Measurements from ENCODE around the gene CDH23. TPM values are rescaled to one million over a fixed set of nuclear protein-coding genes. Genes with fewer than 3 reads are reported as not detected.

The CDH23 gene
- total and polyA plus RNA-seq, 2 donors from 2014 or later: 1.1 to 6.4 TPM

DNA sequence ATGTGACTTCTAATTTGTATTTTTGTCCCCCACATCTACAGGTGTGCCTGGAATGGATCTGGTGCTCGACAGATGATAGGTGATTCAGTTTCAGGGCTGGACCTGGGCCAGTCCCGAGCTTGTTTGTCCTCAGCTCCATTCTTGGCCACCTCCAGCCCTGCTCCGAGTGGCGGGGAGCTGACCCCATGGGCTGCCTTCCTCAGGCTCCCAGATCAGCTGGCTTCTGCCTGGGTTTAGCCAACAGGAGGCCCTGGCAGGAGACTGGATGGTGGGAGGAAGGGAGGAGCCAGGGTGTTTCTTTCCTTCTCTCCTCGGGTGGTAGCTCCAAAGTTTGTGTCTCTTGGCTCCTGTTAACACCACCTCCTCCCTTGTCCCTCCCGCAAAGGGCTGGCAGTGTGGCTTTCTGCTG lies 75.2 kb downstream of the CDH23 start:
- Histone ChIP-seq H3K9ac (ENCODE audit: low read length in 3 of 3) (no peak overlapping the region), H3K4me1 (ENCODE audit: control insufficient read depth in 2 of 3, insufficient read depth in 2 of 3, low read depth in 1 of 3, low read length in 3 of 3) (peaks cover 0 to 8% (median 0%) of the 10 kb centered on the region in 3 donors), H3K36me3 (ENCODE audit: control insufficient read depth in 2 of 3, insufficient read depth in 3 of 3, low read length in 3 of 3) (no peaks in the 10 kb centered on the region), H3K9me3 (ENCODE audit: control insufficient read depth in 2 of 3, insufficient read depth in 1 of 3, low read length in 3 of 3) (no peaks in the 10 kb centered on the region), H3K27me3 (ENCODE audit: control insufficient read depth, insufficient read depth, low read length) (no peaks in the 10 kb centered on the region), H3K27ac (ENCODE audit: low read depth in 2 of 2, low read length in 2 of 2) (no peak overlapping the region), H3K4me3 (ENCODE audit: low read length in 3 of 3) (no peak overlapping the region)
- TF ChIP-seq, protein P1, sequence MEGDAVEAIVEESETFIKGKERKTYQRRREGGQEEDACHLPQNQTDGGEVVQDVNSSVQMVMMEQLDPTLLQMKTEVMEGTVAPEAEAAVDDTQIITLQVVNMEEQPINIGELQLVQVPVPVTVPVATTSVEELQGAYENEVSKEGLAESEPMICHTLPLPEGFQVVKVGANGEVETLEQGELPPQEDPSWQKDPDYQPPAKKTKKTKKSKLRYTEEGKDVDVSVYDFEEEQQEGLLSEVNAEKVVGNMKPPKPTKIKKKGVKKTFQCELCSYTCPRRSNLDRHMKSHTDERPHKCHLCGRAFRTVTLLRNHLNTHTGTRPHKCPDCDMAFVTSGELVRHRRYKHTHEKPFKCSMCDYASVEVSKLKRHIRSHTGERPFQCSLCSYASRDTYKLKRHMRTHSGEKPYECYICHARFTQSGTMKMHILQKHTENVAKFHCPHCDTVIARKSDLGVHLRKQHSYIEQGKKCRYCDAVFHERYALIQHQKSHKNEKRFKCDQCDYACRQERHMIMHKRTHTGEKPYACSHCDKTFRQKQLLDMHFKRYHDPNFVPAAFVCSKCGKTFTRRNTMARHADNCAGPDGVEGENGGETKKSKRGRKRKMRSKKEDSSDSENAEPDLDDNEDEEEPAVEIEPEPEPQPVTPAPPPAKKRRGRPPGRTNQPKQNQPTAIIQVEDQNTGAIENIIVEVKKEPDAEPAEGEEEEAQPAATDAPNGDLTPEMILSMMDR (IDR thresholded peaks at IDR 0.05; ENCODE audit: borderline replicate concordance, extremely low read depth, insufficient read depth): no peak
- DNase-seq (no peak), FAIRE-seq (no peak)
- intact Hi-C loops (cut with DNase I): no loop called here

DNA sequence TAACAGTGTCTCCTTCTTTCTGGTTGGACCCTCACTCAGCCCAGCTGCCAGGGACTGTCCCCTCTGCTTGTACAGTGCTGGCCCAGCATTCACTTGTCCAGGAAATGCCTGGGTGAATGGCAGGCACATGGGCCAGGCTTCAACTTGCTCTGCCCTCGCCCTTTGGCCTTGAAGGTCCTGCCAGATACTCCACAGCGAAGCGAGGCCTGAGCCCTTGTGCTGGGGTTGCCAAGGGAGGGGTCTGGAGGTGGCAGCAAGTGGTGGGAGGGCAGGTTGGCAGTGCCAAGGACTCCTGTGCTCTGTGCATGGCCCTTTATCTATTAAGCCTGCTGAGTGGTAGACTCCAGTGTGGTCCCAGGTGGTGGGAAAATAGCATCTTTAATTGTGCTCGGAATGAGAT lies 75.7 kb downstream of the CDH23 start:
- Histone ChIP-seq H3K4me3 (ENCODE audit: low read length in 3 of 3) (no peak overlapping the region), H3K9me3 (ENCODE audit: control insufficient read depth in 2 of 3, insufficient read depth in 1 of 3, low read length in 3 of 3) (no peaks in the 10 kb centered on the region), H3K36me3 (ENCODE audit: control insufficient read depth in 2 of 3, insufficient read depth in 3 of 3, low read length in 3 of 3) (no peaks in the 10 kb centered on the region), H3K4me1 (ENCODE audit: control insufficient read depth in 2 of 3, insufficient read depth in 2 of 3, low read depth in 1 of 3, low read length in 3 of 3) (peaks cover 0 to 8% (median 0%) of the 10 kb centered on the region in 3 donors), H3K27ac (ENCODE audit: low read depth in 2 of 2, low read length in 2 of 2) (no peak overlapping the region), H3K9ac (ENCODE audit: low read length in 3 of 3) (no peak overlapping the region), H3K27me3 (ENCODE audit: control insufficient read depth, insufficient read depth, low read length) (no peaks in the 10 kb centered on the region)
- intact Hi-C loops (cut with DNase I): no loop called here
- no peak for DNase-seq
- TF ChIP-seq, protein P1 (IDR thresholded peaks at IDR 0.05; ENCODE audit: borderline replicate concordance, extremely low read depth, insufficient read depth): no peak
- FAIRE-seq: no peak

DNA sequence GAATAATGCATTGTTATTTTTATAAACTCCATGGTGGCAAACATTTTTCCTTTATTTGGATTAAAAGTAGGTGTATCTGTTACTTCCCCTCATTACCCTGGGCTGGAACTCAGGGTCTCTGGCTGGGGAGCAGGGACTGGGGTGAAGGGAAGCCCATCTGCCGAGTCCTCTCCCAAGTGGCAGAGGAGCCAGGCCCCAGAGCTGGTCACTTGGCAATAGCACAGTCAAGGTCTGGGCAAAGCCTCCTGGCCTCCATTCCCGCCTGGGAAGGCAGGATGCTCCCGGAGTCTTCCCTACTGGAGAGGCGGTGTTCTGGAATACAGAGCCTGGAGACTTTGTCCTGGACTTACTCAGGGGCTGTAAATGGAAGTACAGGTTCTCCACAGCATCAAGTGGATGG lies 76.2 kb downstream of the CDH23 start:
- TF ChIP-seq, protein P1 (IDR thresholded peaks at IDR 0.05; ENCODE audit: borderline replicate concordance, extremely low read depth, insufficient read depth): no peak
- H3K4me1 ChIP-seq (ENCODE audit: control insufficient read depth in 2 of 3, insufficient read depth in 2 of 3, low read depth in 1 of 3, low read length in 3 of 3): peaks cover 0 to 8% (median 0%) of the 10 kb centered on the region in 3 donors
- H3K36me3 ChIP-seq (ENCODE audit: control insufficient read depth in 2 of 3, insufficient read depth in 3 of 3, low read length in 3 of 3): no peaks in the 10 kb centered on the region
- no peaks in the 10 kb centered on the region for H3K9me3 ChIP-seq (ENCODE audit: control insufficient read depth in 2 of 3, insufficient read depth in 1 of 3, low read length in 3 of 3)
- no peak overlapping the region for H3K9ac ChIP-seq (ENCODE audit: low read length in 3 of 3)
- intact Hi-C loops (cut with DNase I): no loop called here
- FAIRE-seq (no peak), DNase-seq (no peak)
- no peak overlapping the region for H3K27ac ChIP-seq (ENCODE audit: low read depth in 2 of 2, low read length in 2 of 2)
- H3K4me3 ChIP-seq (ENCODE audit: low read length in 3 of 3): no peak overlapping the region
- no peaks in the 10 kb centered on the region for H3K27me3 ChIP-seq (ENCODE audit: control insufficient read depth, insufficient read depth, low read length)

Measured in kidney (tissue), 14 donors.